Esophagus squamous epithelium (tissue), 5 donors: ENCODE data around the gene BAIAP2. TPM values are rescaled to one million over a fixed set of nuclear protein-coding genes. Genes with fewer than 3 reads are reported as not detected.

Experiments
- DNase-seq: peaks from one replicate; lab custom pipeline; 2025; lab: John Stamatoyannopoulos, UW
- H3K27ac ChIP-seq, 4 donors: fragments of 200-600 bp; sonication (generic); one replicate each; pipeline ENCODE4 v1.5.1; 2016 to 2019; ENCODE audit warnings: mild to moderate bottlenecking in 1 of 4
- H3K27me3 ChIP-seq, 4 donors: fragments of 200-600 bp; sonication (generic); 1 replicate in 3 of 4; 2 replicates in 1 of 4; pipeline versions ENCODE4 v1.5.1 to v1.6.0; 2017 to 2021; ENCODE audit warnings: antibody characterized with exemption in 1 of 4
- H3K36me3 ChIP-seq, 3 donors: fragments of 200-600 bp; sonication (generic); one replicate each; pipeline ENCODE4 v1.5.1; 2016 to 2019
- H3K4me1 ChIP-seq, 3 donors: fragments of 200-600 bp; sonication (generic); one replicate each; pipeline ENCODE4 v1.5.1; 2017 to 2019
- H3K4me3 ChIP-seq, 4 donors: fragments of 200-600 bp; sonication (generic); 1 replicate in 3 of 4; 2 replicates in 1 of 4; pipeline ENCODE4 v1.5.1; 2016 to 2019; ENCODE audit warnings: mild to moderate bottlenecking in 2 of 4, moderate library complexity in 1 of 4
- H3K9me3 ChIP-seq, 3 donors: fragments of 200-600 bp; sonication (generic); one replicate each; pipeline ENCODE4 v1.5.1; 2016 to 2019
- POLR2A ChIP-seq, 4 donors: fragments of 450-650 bp; IDR thresholded peaks; one replicate each; pipeline ENCODE4 v1.6.1; 2017; ENCODE audit warnings: antibody characterized with exemption in 4 of 4, mild to moderate bottlenecking in 4 of 4, moderate library complexity in 3 of 4
- WGBS, 2 donors: methylation state at CpG; one replicate each; pipeline ENCODE4 v1.1.5; 2018; 5-methylcytosine and 5-hydroxymethylcytosine counted together
- intact Hi-C: fragments of 100-400 bp; cut with DNase I; formaldehyde crosslinking; loops from one replicate; pipeline ENCODE4 v1.15.0; 2022
- total RNA-seq, 4 donors: library from RNA; depleted of rRNA; stranded (reverse); fragments of >200 nt; gene quantifications; one replicate each; pipeline ENCODE4 v1.1.0, GENCODE V29; 2016
- TF ChIP-seq, protein P1 (sequence below), 6 experiments: fragments of 450-650 bp in 4 of 6; fragments of 200-600 bp in 2 of 6; sonication (generic) in 2 of 6; IDR thresholded peaks; one replicate each; pipeline ENCODE4 v1.5.1; 2016 to 2019; ENCODE audit warnings: antibody characterized with exemption in 6 of 6, mild to moderate bottlenecking in 4 of 6, moderate library complexity in 4 of 6
- donor health status: DM: yes; HTN: yes; CAD: no.

Gene BAIAP2
- total RNA-seq, 4 donors from 2014 or later, result 87.8 to 175 (median 105) TPM

DNA sequence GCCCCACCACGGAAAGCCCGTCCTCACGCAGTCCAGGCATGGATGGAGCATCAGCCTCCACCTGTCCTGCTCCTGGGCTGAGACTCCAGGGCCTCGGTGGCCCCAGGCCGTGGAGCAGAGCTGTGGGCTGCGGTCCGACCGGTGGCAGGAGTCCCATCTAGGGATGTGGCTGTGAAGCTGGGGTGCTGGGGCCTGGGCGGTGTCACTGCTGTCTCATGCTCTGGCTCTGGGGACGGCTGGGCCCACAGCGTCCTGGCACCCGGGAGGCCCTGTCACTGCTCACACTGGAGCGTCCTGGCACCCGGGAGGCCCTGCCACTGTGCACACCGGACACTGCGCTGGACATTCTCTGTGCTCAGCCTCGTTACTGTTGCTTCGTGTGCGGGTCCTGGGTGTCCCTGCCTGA is 8.4 kb downstream of the BAIAP2 start:
- no peaks in the 10 kb centered on the region for H3K9me3 ChIP-seq
- no peak for DNase-seq
- peaks cover 63 to 100% (median 75%) of the 10 kb centered on the region in 3 donors for H3K4me1 ChIP-seq
- 100% methylated on average over 2 of the region's 19 CpGs; no CpG with 5 or more reads in 1 of the 2 donors for WGBS, 2 donors
- intact Hi-C loops, result no loop called here
- H3K36me3 ChIP-seq, result peaks cover 0 to 33% (median 0%) of the 10 kb centered on the region in 3 donors
- H3K4me3 ChIP-seq, result peak overlapping the region in 3 of 4 donors; percentile 3 to 16 (median 8)
- H3K27ac ChIP-seq, result peak overlapping the region; percentile 66 to 89 (median 86)
- no peak for TF ChIP-seq POLR2A (IDR thresholded peaks at IDR 0.05)
- TF ChIP-seq, protein P1, sequence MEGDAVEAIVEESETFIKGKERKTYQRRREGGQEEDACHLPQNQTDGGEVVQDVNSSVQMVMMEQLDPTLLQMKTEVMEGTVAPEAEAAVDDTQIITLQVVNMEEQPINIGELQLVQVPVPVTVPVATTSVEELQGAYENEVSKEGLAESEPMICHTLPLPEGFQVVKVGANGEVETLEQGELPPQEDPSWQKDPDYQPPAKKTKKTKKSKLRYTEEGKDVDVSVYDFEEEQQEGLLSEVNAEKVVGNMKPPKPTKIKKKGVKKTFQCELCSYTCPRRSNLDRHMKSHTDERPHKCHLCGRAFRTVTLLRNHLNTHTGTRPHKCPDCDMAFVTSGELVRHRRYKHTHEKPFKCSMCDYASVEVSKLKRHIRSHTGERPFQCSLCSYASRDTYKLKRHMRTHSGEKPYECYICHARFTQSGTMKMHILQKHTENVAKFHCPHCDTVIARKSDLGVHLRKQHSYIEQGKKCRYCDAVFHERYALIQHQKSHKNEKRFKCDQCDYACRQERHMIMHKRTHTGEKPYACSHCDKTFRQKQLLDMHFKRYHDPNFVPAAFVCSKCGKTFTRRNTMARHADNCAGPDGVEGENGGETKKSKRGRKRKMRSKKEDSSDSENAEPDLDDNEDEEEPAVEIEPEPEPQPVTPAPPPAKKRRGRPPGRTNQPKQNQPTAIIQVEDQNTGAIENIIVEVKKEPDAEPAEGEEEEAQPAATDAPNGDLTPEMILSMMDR (IDR thresholded peaks at IDR 0.05), result no peak
- H3K27me3 ChIP-seq, result no peaks in the 10 kb centered on the region

DNA sequence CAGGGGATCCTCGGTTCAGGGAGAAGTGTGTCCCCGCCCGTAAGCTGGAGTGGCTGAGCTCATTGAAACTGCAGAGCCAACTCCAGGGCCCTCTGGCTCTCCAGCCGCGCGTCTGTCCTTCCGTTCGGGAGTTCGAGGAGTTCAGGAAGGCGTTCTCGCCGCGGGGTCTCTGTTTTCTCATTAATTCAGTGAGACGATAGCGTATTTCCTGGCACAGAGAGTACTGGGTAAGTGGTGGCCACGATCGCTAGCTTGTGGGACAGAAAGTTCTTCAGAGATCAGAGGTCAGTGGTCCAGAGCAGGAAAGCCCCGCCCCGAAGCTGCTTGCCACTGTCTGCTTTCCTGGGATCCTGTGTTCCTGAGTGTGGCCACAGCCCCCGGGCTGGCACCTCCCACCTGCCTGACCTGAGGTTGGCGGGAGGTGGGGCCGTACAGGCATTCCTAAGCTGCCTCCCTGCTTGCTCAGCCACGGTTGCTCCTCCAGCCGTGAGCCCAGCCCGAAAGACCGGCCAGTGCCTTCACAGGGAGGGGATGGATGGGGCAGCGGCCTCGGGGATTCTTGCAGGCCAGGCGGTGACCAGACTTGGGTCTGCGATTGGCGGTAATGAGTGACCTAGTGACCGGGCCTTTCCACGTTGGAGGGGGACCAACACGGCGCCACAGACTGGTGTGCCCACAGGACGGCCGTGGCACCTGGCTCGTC is 8.9 kb downstream of the BAIAP2 start:
- peaks cover 0 to 32% (median 0%) of the 10 kb centered on the region in 3 donors for H3K36me3 ChIP-seq
- peak overlapping the region in 3 of 4 donors; percentile 3 to 16 (median 8) for H3K4me3 ChIP-seq
- no peaks in the 10 kb centered on the region for H3K9me3 ChIP-seq
- intact Hi-C loops, result no loop called here
- H3K27me3 ChIP-seq, result no peaks in the 10 kb centered on the region
- peaks cover 64 to 100% (median 76%) of the 10 kb centered on the region in 3 donors for H3K4me1 ChIP-seq
- peak overlapping the region; percentile 66 to 89 (median 86) for H3K27ac ChIP-seq
- no peak for DNase-seq
- WGBS, 2 donors, result 28 to 47% methylated on average over 5 to 10 of the region's 38 CpGs
- TF ChIP-seq, protein P1 (IDR thresholded peaks at IDR 0.05), result no peak
- TF ChIP-seq POLR2A (IDR thresholded peaks at IDR 0.05), result peak in 1 of 4 donors; percentile 32

DNA sequence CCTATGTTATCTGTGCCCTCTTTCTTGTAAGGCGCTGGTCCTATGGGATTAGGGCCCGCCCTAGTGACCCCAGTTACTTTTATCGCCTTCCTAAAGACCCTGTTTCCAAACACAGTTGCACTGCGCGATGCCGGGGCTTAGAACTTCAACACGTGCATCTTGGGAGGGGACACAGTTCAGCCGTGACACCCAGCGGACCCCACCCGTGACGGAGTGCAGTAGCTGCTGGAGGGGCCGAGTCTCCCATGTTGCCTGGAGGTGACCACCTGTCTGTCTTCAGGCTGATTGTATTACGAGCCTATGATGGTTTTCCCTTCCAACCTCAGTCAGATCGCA is 9.4 kb downstream of the BAIAP2 start:
- WGBS, 2 donors, result 64 to 71% methylated on average over 11 of the region's 14 CpGs
- no peaks in the 10 kb centered on the region for H3K9me3 ChIP-seq
- H3K4me1 ChIP-seq, result peaks cover 64 to 100% (median 78%) of the 10 kb centered on the region in 3 donors
- no peak for TF ChIP-seq POLR2A (IDR thresholded peaks at IDR 0.05)
- TF ChIP-seq, protein P1 (IDR thresholded peaks at IDR 0.05), result no peak
- intact Hi-C loops, result no loop called here
- no peak for DNase-seq
- H3K4me3 ChIP-seq, result peak overlapping the region in 3 of 4 donors; percentile 3 to 16 (median 8)
- no peaks in the 10 kb centered on the region for H3K27me3 ChIP-seq
- H3K36me3 ChIP-seq, result peaks cover 0 to 29% (median 0%) of the 10 kb centered on the region in 3 donors
- H3K27ac ChIP-seq, result peak overlapping the region; percentile 66 to 89 (median 86)

DNA sequence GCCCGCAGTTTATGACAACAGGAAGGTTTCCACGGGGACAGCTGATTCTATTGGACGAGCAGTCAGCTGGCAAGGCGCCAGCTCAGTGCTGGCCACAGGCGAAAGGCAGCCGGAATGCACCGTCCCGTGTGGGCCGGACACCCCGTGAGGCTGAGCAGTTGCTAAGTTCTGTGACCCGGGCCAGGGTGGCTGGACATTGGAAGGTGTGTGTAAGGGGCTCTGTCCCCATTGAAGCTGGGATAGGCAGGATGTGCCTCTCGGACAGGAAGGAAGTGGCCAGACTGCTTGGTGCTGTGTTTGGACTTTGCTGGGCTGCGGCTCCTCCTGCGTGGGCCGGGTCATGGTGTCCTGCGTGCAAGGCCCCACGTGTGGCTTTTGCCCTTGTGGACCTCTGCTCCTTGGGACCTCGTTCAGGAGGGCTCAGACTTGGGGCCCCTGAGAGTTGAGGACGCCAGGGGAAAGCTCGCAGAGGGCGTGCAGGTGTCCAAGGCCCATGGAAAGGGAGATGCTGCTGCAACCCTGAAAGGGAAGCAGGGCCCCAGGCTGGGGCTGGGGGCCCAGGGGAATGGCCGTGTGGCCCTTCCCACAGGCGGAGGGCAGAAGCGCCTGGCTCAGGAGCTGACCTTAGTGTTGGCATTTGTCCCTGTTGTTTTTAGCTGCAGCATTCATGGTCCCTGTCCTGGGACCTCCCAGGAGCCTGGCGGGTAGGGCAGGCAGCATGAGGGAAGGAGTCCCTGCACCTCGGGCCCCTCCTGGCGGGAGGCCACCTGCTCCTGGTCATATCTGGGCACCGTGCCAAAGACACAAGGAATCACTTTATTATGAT is 10.0 kb downstream of the BAIAP2 start:
- TF ChIP-seq, protein P1 (IDR thresholded peaks at IDR 0.05), result no peak
- no peak for TF ChIP-seq POLR2A (IDR thresholded peaks at IDR 0.05)
- no peaks in the 10 kb centered on the region for H3K9me3 ChIP-seq

More for the DNA sequence above, 10.0 kb downstream of the BAIAP2 start:
- H3K27me3 ChIP-seq, result no peaks in the 10 kb centered on the region
- H3K27ac ChIP-seq, result peak overlapping the region; percentile 66 to 89 (median 86)
- peak overlapping the region in 3 of 4 donors; percentile 8 to 37 (median 16) for H3K4me3 ChIP-seq
- H3K36me3 ChIP-seq, result peaks cover 0 to 29% (median 0%) of the 10 kb centered on the region in 3 donors
- intact Hi-C loops, result no loop called here
- no peak for DNase-seq
- peaks cover 64 to 100% (median 78%) of the 10 kb centered on the region in 3 donors for H3K4me1 ChIP-seq
- 70% methylated on average over 9 of the region's 28 CpGs; no CpG with 5 or more reads in 1 of the 2 donors for WGBS, 2 donors
